Measurements from ENCODE around the gene PPY.

GRCh38 chr17:43938838-43939182 lies 3.5 kb downstream of the PPY start:
- TF ChIP-seq CTCF (IDR thresholded peaks at IDR 0.05), result no peak
- no peak for TF ChIP-seq EZH2 (IDR thresholded peaks at IDR 0.05; ENCODE audit: borderline replicate concordance, insufficient read depth, low read depth, low read length, poor library complexity, severe bottlenecking)

All from B cell (primary cell).